DMS79 treated with DMSO at 0.1 percent for 48 hours (cell line): ENCODE measurements around the gene ZNF593OS.

Experiments used
- DNase-seq: peaks from one replicate; lab custom pipeline; 2025; lab: John Stamatoyannopoulos, UW

ZNF593OS gene

GRCh38 chr1:26171084-26172072 is at the start of gene ZNF593OS:
Gene ZNF593OS, minus strand, starts transcription at chr1:26171832. Its CDS starts 171 bp downstream, at chr1:26171661.
- no peak for DNase-seq

DNA sequence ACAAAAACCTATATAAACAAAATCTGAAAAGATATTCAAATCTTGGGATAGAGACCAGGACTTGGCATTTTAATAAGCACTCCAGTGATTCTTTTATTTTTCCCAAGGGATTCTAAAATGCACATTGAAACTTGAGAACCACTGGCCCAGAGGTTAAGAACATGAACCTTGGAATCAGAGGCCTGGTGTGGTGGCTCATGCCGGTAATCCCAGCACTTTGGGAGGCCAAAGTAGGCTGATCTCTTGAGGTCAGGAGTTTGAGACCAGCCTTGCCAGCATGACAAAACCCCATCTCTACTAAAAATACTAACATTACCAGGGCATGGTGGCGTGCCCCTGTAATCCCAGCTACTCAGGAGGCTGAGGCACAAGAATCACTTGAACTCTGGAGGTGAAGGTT is 49.5 kb upstream of the ZNF593OS start:
- no peak for DNase-seq

- DNase-seq: no peak
These were observed 48.7 kb upstream of the ZNF593OS start for GRCh38 chr1:26220199-26220912.

GRCh38 chr1:26218906-26219494 is 47.4 kb upstream of the ZNF593OS start:
- peak; percentile 37 for DNase-seq

DNA sequence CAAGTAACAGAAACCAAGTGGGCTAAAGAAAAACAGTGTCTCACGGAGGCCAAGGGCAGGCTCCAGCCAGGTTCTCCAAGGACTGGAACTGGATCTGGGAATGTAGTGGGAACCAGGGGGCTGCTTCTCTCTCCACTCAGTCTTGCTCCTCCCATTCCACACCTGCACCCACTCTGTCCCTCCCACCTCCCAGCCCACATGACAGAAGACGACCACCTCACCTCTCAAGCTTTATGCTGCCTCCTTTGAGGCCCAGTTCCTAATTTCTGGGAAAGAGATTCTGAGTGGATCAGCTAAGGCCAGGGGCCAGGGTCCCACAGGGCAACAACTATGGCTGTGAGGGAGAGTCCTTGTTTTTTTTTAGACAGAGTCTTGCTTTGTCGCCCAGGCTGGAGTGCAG is 43.6 kb upstream of the ZNF593OS start:
- no peak for DNase-seq

GRCh38 chr1:26213335-26213905 is 41.8 kb upstream of the ZNF593OS start:
- DNase-seq: no peak

GRCh38 chr1:26212726-26213125 is 41.1 kb upstream of the ZNF593OS start:
- DNase-seq: no peak

- no peak for DNase-seq
These were observed 38.7 kb upstream of the ZNF593OS start for GRCh38 chr1:26210147-26210870.

DNA sequence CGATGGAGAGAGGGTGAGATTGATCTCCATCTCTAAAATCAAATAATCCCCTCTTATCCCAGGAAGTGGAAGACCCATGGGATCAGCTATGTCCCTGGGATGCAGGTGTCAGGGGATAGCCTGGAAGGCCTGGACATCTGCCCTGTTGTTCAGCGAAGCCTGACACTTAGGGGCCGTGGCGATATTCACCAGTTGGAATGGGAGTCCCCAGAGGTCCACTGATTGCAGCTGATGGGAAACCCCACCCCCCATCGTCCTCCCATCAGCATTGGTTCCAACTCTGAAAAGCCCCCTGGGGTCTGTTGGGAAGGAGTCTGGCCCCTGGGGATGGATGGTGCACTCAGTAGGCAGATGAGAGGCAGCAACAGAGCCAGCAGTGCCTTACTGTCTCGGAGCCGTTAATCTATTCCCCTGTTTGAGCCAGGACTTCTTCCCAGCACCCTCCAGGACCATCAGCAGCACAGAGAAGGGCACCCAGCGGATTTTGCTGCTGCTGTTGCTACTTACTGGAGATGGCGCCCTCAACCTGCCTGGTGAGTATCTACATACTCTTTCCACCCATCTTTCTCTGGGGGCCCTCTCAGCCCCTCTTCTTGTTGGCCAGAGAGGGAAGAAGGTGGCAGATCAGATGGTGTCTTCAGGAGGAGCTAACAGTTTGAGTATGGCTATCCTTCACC is 32.1 kb upstream of the ZNF593OS start:
- DNase-seq: no peak

- no peak for DNase-seq
These were observed 28.8 kb upstream of the ZNF593OS start for GRCh38 chr1:26200413-26200812.

- DNase-seq: no peak
These were observed 26.2 kb upstream of the ZNF593OS start for GRCh38 chr1:26197813-26198212.

DNA sequence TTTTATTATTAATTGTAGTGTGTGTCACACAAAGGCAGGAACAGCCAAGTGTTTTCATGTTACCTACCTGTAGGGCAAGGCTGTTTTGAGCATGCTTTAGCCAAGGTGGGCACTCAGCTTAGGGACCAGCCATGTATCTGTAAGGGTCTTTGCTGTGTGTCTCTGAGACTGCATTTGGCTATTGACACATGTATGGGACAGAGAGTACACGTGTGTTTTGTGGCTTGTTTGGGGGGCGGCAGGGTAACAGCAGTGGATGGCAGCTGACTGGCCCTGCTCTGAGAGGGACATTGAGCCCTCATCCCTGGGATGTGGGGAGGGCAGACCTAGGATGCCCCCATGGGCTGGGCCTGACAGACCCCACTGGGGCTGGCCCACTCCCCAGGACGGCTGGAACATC is 25.7 kb upstream of the ZNF593OS start:
- DNase-seq: no peak

- DNase-seq: no peak
These were observed 24.2 kb upstream of the ZNF593OS start for GRCh38 chr1:26195805-26196204.

- no peak for DNase-seq
These were observed 20.1 kb upstream of the ZNF593OS start for GRCh38 chr1:26191739-26192138.

- no peak for DNase-seq
These were observed 18.8 kb upstream of the ZNF593OS start, which contains the start of gene CATSPER4 for GRCh38 chr1:26190373-26190987. Gene CATSPER4, plus strand, starts transcription at chr1:26190602. Its CDS starts 26 bp downstream, at chr1:26190628.

GRCh38 chr1:26189751-26190275 is 18.2 kb upstream of the ZNF593OS start:
- no peak for DNase-seq

DNA sequence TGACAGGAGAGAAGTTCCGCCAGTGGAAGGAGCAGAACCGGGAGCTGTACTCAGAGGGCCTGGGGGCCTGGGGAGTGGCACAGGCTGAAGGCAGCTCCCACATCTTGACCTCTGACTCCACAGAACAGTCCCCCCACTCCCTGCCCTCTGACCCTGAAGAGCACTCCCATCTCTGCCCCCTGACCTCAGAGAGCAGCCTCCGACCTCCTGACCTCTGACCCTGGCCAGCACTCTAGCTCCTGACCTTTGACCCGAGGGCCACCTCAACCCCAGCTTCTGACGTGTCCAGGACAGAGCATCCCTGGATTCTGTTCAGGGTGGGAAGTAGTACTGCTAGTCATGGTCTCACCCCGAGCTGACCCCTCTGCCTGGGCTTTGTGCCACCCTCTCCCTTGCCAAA is 17.7 kb upstream of the ZNF593OS start:
- DNase-seq: no peak

- DNase-seq: no peak
These were observed 16.8 kb upstream of the ZNF593OS start for GRCh38 chr1:26188477-26188876.

DNA sequence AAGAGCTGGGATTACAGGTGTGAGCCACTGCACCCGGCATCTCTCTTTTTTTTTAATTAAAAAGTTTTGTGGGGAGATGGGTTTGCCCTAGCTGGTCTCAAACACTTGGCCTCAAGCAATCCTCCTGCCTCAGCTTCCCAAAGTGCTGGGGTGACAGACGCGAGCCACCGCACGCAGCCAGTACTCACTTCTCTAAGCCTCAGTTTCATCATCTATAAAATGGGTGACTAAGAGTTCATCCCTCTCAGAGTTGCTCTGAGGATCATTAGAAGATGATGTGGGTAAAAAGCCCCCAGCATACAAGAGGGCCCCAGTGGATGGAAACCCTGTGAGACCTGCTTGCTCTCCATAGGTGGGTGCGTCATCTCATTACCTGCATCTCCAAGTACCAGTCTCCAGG is 16.2 kb upstream of the ZNF593OS start:
- DNase-seq: no peak

GRCh38 chr1:26184883-26185282 is 13.3 kb upstream of the ZNF593OS start:
- DNase-seq: no peak
